ENCODE results near the gene LAGE3.

Gene LAGE3

DNA sequence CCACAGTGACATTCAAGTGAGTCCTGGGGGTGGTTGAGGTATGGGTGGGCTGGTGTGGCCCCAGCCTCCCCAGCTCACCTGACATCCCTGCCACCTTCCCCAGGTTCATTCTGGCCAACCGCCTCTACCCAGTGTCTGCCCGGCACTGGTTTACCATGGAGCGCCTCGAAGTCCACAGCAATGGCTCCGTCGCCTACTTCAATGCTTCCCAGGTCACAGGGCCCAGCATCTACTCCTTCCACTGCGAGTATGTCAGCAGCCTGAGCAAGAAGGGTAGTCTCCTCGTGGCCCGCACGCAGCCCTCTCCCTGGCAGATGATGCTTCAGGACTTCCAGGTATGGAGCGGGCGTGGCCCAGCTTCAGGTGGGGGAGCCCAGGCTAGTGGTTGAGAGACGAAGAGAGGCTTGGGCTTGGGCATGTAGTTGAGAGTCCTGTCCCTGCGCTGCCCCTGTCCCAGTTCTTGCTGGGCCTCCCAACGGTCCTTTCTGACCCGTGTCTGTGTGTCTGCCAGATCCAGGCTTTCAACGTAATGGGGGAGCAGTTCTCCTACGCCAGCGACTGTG, 43.8 kb downstream of the LAGE3 start:
- DNase-seq (ENCODE audit: low read depth), result no peak

DNA sequence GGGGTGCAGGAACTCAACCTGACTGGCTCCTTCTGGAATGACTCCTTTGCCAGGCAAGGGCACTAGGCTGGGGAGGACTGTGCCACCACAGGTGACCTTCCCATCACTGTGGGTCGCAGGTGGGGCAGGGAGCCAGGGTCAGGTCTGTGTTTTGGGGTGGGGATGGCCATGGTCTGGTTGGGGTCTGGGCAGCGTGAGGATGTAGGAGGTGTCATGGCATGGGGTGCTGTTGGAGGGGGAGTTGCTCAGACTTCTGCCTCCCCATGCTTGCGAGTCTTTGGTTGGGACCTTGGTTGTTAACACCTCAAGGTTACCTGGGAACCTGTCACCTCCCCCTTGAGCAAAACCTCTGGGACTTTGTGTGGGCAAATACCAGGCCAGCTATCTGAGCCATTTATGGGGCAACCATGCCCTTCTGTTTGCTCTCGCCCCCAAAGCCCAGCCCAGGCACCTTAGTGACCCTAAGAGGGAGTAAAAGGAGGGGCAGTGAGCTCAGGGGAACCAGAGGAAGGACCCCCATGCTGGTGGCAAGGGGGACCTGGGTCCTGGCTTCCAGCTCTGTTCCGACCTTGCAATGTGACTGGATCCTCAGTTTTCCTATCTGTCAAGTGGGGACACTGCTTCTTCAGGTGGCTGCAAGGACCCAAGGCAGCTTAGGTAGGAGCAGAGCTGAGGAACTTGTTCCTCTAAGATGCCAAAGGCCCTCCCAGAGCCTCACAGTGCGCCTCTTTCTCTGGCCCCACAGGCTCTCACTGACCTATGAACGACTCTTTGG, 44.5 kb downstream of the LAGE3 start:
- DNase-seq (ENCODE audit: low read depth), result no peak

DNA sequence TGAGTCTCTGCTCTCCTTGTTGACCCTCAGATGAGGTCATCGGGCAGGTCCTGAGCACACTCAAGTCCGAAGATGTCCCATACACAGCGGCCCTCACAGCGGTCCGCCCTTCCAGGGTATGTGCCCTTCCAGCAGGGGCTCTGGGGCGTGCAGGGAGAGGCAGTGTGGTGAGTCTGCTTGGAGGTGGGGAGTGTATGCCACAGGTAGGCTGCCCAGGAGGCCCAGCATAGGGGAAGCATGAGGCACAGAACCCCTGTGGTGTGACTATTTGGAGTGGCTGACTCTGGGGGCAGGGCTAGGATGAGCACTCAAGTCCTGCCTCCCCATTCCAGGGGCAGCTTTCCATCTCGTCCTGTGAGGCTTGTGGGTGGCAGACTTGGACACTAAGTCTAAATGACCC, 45.5 kb downstream of the LAGE3 start:
- DNase-seq (ENCODE audit: low read depth), result no peak

DNA sequence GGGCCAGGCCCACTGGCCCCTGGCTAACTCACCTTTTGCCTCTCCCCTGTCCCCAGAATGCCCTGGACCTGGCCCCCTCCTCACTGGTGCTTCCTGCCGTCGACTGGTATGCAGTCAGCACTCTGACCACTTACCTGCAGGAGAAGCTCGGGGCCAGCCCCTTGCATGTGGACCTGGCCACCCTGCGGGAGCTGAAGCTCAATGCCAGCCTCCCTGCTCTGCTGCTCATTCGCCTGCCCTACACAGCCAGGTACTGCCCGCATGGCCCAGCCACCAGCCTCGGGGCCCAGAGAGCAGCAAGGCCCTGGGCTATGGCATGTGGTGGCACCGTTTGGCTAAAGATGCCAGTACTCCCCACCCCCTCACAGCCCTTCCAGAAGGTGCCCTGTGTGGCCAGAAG, 46.9 kb downstream of the LAGE3 start:
- DNase-seq (ENCODE audit: low read depth), result no peak

DNA sequence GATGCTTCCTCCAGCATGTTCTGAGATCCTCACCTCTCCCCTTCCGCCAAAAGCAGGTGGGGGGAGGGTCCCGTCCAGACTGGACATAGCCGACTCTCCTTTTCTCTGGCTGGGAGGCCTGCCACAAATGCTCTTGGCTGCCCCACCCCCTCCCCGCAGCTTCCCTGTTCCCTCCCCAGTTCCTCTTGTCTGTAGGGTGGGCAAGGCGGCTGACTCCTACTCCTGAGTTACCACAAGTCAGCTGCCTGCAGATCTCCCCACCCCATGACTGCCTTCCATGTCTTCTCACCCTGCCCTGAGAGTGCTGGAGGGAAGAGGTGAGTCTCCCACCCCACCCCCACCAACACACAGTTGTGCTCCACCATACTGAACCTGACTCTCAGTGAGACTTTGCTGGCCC, 47.7 kb downstream of the LAGE3 start:
- no peak for DNase-seq (ENCODE audit: low read depth)

DNA sequence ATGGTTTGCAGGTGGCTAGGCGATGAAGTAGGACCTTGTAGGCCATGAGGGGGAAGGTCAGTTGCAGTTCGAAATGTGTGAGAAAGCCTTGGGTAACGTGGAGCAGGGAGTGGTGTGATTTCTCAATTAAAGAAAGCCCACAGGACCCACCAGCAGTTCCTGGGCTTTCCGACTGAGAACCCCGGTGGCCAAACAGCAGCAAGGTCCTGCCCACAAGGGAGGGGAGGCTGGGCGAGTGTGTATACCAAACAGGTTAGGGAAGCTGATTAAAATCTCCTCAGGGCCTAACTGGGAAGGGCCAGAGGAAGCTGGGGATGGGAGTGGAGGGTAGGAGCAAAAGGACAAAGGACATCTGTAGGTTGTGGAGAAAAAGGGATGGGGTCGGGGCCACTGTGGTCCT, 48.2 kb downstream of the LAGE3 start:
- DNase-seq (ENCODE audit: low read depth), result no peak

DNA sequence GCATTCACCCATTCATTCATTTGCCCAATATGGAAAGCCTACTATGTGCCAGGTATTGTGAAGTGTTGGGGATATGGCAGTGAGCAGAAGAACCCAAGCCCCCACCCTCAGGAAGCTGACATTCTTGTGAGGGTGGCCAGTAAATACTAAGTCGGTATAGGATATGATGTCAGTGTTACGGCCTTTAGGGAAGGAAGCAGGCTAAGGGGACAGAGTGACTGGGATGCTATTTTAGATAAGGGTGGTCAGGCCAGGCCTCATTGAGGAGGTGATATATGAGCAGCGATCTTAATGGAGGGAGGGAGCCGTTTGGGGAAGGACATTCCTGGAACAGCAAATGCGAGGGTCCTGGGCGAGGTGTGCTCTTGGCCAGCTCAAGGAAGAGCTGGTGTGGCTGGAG, 48.6 kb downstream of the LAGE3 start:
- DNase-seq (ENCODE audit: low read depth), result no peak

DNA sequence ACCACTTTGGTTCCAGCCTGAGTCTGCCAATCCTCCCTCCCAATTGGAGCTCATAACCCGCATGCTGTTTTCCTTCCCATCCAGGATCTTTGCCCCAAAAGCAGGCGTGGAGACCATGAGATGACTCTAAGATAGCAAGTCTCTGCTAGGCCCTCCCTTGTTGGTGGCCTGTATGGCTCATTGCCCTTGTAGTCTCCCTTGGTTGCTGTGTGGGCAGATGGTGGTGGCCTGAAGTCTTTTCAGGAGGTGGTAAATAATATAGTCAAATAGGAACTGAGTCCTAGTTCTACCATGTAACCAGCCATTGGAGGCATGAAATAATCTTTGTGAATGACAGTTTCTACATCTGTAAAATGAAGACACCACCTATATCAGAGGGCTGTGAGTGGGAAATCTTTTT, 49.4 kb downstream of the LAGE3 start:
- DNase-seq (ENCODE audit: low read depth), result no peak

DNA sequence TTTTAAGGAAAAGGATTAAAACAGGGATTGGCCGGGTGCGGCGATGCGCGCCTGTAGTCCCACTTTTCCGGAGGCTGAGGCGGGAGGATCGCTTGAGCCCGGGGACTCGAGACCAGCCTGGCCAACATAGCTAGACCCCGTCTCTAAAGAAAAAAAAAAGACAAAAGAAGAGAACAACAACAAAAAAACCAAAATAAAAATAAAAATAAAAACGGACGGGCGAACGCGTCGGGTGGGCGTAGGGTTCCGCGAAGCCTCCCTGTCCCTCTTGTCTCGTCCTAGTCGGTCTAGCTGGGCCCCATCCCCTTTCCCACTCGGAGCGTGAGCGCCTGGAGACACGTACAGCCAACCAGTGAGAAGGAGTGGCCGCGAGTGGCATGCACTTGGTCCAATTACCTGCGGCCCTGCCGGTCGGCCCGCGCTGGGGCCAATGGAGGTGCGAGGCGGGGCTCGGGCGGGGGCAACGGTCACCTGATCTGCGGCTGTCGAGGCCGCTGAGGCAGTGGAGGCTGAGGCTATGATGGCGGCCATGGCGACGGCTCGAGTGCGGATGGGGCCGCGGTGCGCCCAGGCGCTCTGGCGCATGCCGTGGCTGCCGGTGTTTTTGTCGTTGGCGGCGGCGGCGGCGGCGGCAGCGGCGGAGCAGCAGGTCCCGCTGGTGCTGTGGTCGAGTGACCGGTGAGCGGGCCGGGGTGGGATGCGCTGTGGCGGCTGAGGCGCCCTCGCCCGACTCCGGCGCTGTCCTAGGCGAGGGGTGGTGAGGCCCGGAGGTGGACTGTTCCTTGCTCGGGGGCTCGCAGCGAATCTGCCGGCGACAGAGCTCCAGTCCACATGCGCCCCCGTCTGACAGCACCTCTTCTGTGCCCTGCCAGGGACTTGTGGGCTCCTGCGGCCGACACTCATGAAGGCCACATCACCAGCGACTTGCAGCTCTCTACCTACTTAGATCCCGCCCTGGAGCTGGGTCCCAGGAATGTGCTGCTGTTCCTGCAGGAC, 50.6 kb downstream of the LAGE3 start, which contains the start of gene ATP6AP1:
TSS of gene ATP6AP1 (plus strand) at position 502 of the 996 bp plus-strand sequence. CDS start at position 518, 16 bp downstream.
- peak; percentile 67 for DNase-seq (ENCODE audit: low read depth)

Measured in non-pigmented ciliary epithelial cell (primary cell).